SU-DHL-6 (cell line): ENCODE measurements around the gene SLF2.

Source experiments
- H2AFZ ChIP-seq: fragments of 200-600 bp; sonication (generic); 2 replicates; pipeline ENCODE4 v1.6.1; 2014; ENCODE audit warnings: low read depth, mild to moderate bottlenecking, moderate library complexity, mixed read lengths, antibody characterized with exemption, low read length; ENCODE audit not compliant: severe bottlenecking
- H3F3A ChIP-seq: fragments of 200-600 bp; shearing (Covaris generic); 2 replicates; pipeline ENCODE4 v1.6.0; 2016; ENCODE audit warnings: antibody characterized with exemption, mild to moderate bottlenecking; ENCODE audit not compliant: insufficient read depth
- H3K27ac ChIP-seq: fragments of 200-600 bp; sonication (generic); 2 replicates; pipeline ENCODE4 v1.5.1; 2016; ENCODE audit warnings: low read depth, mild to moderate bottlenecking, low read length, moderate library complexity, mixed read lengths
- H3K27me3 ChIP-seq: fragments of 200-600 bp; sonication (generic), shearing (Covaris generic); 2 replicates; pipeline ENCODE4 v1.6.0; 2014; ENCODE audit warnings: mild to moderate bottlenecking, low read length
- H3K36me3 ChIP-seq: fragments of 200-600 bp; sonication (generic); 2 replicates; pipeline ENCODE4 v1.6.1; 2014; ENCODE audit warnings: mild to moderate bottlenecking, low read length, mixed read lengths
- H3K4me2 ChIP-seq: fragments of 300-600, 200-600 bp; shearing (Covaris generic), sonication (generic); 2 replicates; pipeline ENCODE4 v1.6.0; 2014; ENCODE audit warnings: low read length, low read depth, mild to moderate bottlenecking; ENCODE audit not compliant: poor library complexity, severe bottlenecking
- H3K4me3 ChIP-seq: fragments of 200-600 bp; sonication (generic); 2 replicates; pipeline ENCODE4 v1.5.1; 2014; ENCODE audit warnings: antibody characterized with exemption, low read length, mild to moderate bottlenecking, mixed read lengths; ENCODE audit not compliant: insufficient read depth, poor library complexity, severe bottlenecking
- H3K79me2 ChIP-seq: fragments of 200-600 bp; sonication (generic); 2 replicates; pipeline ENCODE4 v1.6.1; 2014; ENCODE audit warnings: mild to moderate bottlenecking, low read length, moderate library complexity; ENCODE audit not compliant: insufficient read depth
- H3K9ac ChIP-seq: fragments of 200-600 bp; sonication (generic); 2 replicates; pipeline ENCODE4 v1.7.0; 2014; ENCODE audit warnings: mild to moderate bottlenecking, low read length
- H3K9me2 ChIP-seq: fragments of 200-600 bp; sonication (generic); replicated peaks from 2 replicates; pipeline ENCODE4 v1.6.1; 2014; ENCODE audit warnings: low read length; ENCODE audit not compliant: insufficient read depth
- H3K9me3 ChIP-seq: fragments of 200-600 bp; sonication (generic); 2 replicates; pipeline ENCODE4 v1.6.1; 2014; ENCODE audit warnings: low read length, mixed read lengths; ENCODE audit not compliant: insufficient read depth
- H4K20me1 ChIP-seq: fragments of 200-600 bp; sonication (generic); 2 replicates; pipeline ENCODE4 v1.6.1; 2014; ENCODE audit warnings: low read depth, mild to moderate bottlenecking, antibody characterized with exemption, low read length, moderate library complexity, mixed read lengths
- EZH2phosphoT487 ChIP-seq: fragments of 200-600 bp; sonication (generic), shearing (Covaris generic); conservative IDR thresholded peaks from 2 replicates; pipeline ENCODE4 v1.6.1; 2018; ENCODE audit warnings: mild to moderate bottlenecking, antibody characterized with exemption, low read length, moderate library complexity, mixed read lengths
- TF ChIP-seq, protein P1 (sequence below): fragments of 200-600 bp; sonication (generic); IDR thresholded peaks from one replicate; pipeline ENCODE4 v1.5.1; 2017; ENCODE audit warnings: antibody characterized with exemption, mild to moderate bottlenecking, low read length, moderate library complexity; ENCODE audit not compliant: insufficient read depth, poor library complexity, severe bottlenecking

The SLF2 gene

DNA sequence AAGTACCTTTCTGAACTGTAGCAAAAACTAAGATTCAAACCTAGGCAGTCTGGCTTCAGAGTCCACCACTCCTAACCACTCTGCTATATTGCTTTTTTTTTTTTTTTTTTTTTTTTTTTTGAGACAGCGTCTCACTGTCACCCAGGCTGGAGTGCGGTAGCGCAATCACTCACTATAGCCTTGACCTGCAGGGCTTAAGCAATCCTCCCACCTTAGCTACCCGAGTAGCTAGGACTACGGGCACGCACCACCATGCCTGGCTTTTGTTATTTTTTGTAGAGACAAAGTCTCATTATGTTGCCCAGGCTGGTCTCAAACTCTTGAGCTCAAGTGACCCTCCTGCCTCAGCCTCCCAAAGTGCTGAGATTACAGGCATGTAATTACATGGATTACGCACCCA is 10.1 kb upstream of the SLF2 start:
- no peaks in the 10 kb centered on the region for H3K9me2 ChIP-seq
- H3K4me2 ChIP-seq = no peak overlapping the region
- no peak overlapping the region for H3K4me3 ChIP-seq
- no peaks in the 10 kb centered on the region for H4K20me1 ChIP-seq
- no peaks in the 10 kb centered on the region for H3K9me3 ChIP-seq
- no peak overlapping the region for H2AFZ ChIP-seq
- no peak overlapping the region for H3K9ac ChIP-seq
- H3K36me3 ChIP-seq = no peaks in the 10 kb centered on the region
- H3K79me2 ChIP-seq = no peaks in the 10 kb centered on the region
- no peak overlapping the region for H3K27ac ChIP-seq
- no peak for TF ChIP-seq EZH2phosphoT487
- H3K27me3 ChIP-seq = no peaks in the 10 kb centered on the region
- H3F3A ChIP-seq = no peaks in the 10 kb centered on the region

DNA sequence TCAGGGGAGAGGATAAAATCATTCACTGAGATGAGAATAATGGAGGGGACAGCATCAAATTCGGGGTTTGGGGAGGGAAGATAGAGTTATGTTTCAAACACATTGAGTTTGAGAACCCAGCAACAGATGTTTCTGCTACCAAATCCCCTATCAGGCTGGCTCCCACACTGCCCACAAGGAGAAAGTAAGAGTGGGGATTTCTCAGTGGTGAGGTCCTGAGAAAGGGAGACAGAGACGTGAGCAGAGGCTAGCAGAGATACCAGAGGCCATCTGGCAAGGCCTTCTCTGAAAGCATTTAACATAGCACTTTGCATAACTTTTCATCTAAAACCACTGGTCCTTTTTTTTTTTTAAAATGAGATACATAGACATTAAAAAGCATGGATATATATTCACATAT is 7.8 kb upstream of the SLF2 start:
- no peaks in the 10 kb centered on the region for H3K36me3 ChIP-seq
- H3K9me2 ChIP-seq = no peaks in the 10 kb centered on the region
- H3K27me3 ChIP-seq = no peaks in the 10 kb centered on the region
- no peak overlapping the region for H3K9ac ChIP-seq
- no peaks in the 10 kb centered on the region for H3F3A ChIP-seq
- no peaks in the 10 kb centered on the region for H3K9me3 ChIP-seq
- H3K27ac ChIP-seq = no peak overlapping the region
- no peak overlapping the region for H3K4me2 ChIP-seq
- no peak overlapping the region for H3K4me3 ChIP-seq
- H3K79me2 ChIP-seq = no peaks in the 10 kb centered on the region
- H2AFZ ChIP-seq = no peak overlapping the region
- no peaks in the 10 kb centered on the region for H4K20me1 ChIP-seq
- no peak for TF ChIP-seq EZH2phosphoT487
- TF ChIP-seq, protein P1, sequence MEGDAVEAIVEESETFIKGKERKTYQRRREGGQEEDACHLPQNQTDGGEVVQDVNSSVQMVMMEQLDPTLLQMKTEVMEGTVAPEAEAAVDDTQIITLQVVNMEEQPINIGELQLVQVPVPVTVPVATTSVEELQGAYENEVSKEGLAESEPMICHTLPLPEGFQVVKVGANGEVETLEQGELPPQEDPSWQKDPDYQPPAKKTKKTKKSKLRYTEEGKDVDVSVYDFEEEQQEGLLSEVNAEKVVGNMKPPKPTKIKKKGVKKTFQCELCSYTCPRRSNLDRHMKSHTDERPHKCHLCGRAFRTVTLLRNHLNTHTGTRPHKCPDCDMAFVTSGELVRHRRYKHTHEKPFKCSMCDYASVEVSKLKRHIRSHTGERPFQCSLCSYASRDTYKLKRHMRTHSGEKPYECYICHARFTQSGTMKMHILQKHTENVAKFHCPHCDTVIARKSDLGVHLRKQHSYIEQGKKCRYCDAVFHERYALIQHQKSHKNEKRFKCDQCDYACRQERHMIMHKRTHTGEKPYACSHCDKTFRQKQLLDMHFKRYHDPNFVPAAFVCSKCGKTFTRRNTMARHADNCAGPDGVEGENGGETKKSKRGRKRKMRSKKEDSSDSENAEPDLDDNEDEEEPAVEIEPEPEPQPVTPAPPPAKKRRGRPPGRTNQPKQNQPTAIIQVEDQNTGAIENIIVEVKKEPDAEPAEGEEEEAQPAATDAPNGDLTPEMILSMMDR = no peak

- TF ChIP-seq EZH2phosphoT487 = no peak
- TF ChIP-seq, protein P1 = no peak
- Histone ChIP-seq H3K9ac (no peak overlapping the region), H3K27me3 (no peaks in the 10 kb centered on the region), H3K9me3 (no peaks in the 10 kb centered on the region), H3K4me3 (no peak overlapping the region), H3K4me2 (no peak overlapping the region), H2AFZ (no peak overlapping the region), H3K9me2 (no peaks in the 10 kb centered on the region), H3K36me3 (no peaks in the 10 kb centered on the region), H3K79me2 (no peaks in the 10 kb centered on the region), H3K27ac (no peak overlapping the region), H3F3A (no peaks in the 10 kb centered on the region), H4K20me1 (no peaks in the 10 kb centered on the region)
These were observed 5.6 kb upstream of the SLF2 start for GRCh38 chr10:100907175-100907574.

DNA sequence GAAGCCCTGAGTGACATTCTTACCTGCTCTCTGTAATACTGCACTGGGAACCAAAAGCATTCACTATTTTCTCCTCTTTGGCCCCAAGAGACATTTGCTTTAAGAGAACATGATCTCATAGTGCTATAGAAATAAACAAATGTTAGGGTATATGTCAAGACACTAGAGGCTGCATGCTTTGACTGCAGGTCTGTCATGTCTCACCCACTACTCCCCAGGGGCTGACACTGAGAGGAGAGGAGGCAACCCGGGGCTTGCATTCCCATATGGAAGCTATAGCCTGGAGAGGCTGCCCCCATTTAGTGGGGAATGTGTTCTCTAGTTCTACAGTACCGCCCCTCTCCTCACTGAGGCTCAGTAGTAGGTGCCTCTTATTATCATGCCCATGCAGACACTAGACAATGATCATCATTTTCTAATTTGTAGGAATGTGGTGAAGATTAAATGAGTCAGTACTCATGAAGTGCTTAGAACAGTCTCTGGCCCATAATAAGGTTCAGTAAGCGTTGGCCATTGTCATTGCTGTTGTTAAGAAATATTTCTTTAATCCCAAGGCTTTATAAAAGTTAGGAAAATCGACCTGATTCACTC is 4.9 kb upstream of the SLF2 start:
- no peaks in the 10 kb centered on the region for H4K20me1 ChIP-seq
- no peaks in the 10 kb centered on the region for H3K36me3 ChIP-seq
- H3K9me2 ChIP-seq = no peaks in the 10 kb centered on the region
- H2AFZ ChIP-seq = no peak overlapping the region
- H3K4me2 ChIP-seq = no peak overlapping the region
- no peak overlapping the region for H3K4me3 ChIP-seq
- no peak overlapping the region for H3K9ac ChIP-seq
- H3K27ac ChIP-seq = no peak overlapping the region
- TF ChIP-seq, protein P1 = no peak
- TF ChIP-seq EZH2phosphoT487 = no peak
- H3K27me3 ChIP-seq = no peaks in the 10 kb centered on the region
- H3F3A ChIP-seq = no peaks in the 10 kb centered on the region
- 0 out of 2 replicates have a peak, but pooled peaks cover under 1% of the 10 kb centered on the region for H3K79me2 ChIP-seq
- H3K9me3 ChIP-seq = no peaks in the 10 kb centered on the region
